DOHH2 (cell line): ENCODE measurements around the gene PCBD2.

ENCODE experiments used
- H3F3A ChIP-seq: fragments of 200-600 bp; sonication (generic), shearing (Covaris generic); 2 replicates; pipeline ENCODE4 v1.6.0; 2016; ENCODE audit warnings: antibody characterized with exemption, mild to moderate bottlenecking; ENCODE audit not compliant: control insufficient read depth, insufficient read depth
- H3K27ac ChIP-seq: fragments of 200-600 bp; sonication (generic); 2 replicates; pipeline ENCODE4 v1.5.1; 2014; ENCODE audit warnings: low read depth, mild to moderate bottlenecking, low read length, moderate library complexity
- H3K27me3 ChIP-seq: fragments of 200-600 bp; sonication (generic); 2 replicates; pipeline ENCODE4 v1.6.1; 2014; ENCODE audit warnings: mild to moderate bottlenecking, low read length, mixed read lengths; ENCODE audit not compliant: control insufficient read depth
- H3K36me3 ChIP-seq: fragments of 200-600 bp; sonication (generic); 2 replicates; pipeline ENCODE4 v1.6.1; 2014; ENCODE audit warnings: mild to moderate bottlenecking, low read length, moderate library complexity, mixed read lengths; ENCODE audit not compliant: control insufficient read depth
- H3K4me1 ChIP-seq: fragments of 200-600 bp; sonication (generic); 2 replicates; pipeline ENCODE4 v1.6.1; 2014; ENCODE audit warnings: mild to moderate bottlenecking, low read length, mixed read lengths; ENCODE audit not compliant: control insufficient read depth
- H3K4me2 ChIP-seq: fragments of 200-600 bp; sonication (generic); 2 replicates; pipeline ENCODE4 v1.6.0; 2014; ENCODE audit warnings: mild to moderate bottlenecking, low read length, moderate library complexity
- H3K4me3 ChIP-seq: fragments of 200-600 bp; sonication (generic); 2 replicates; pipeline ENCODE4 v1.5.1; 2014; ENCODE audit warnings: mild to moderate bottlenecking, low read length, mixed read lengths
- H3K79me2 ChIP-seq: fragments of 200-600 bp; sonication (generic); 2 replicates; pipeline ENCODE4 v1.6.1; 2014; ENCODE audit warnings: mild to moderate bottlenecking, low read length, mixed read lengths; ENCODE audit not compliant: control insufficient read depth
- H3K9me2 ChIP-seq: fragments of 200-600 bp; sonication (generic); replicated peaks from 2 replicates; pipeline ENCODE4 v1.6.1; 2014; ENCODE audit warnings: mild to moderate bottlenecking, low read length, mixed read lengths; ENCODE audit not compliant: control insufficient read depth
- H3K9me3 ChIP-seq: fragments of 200-600 bp; sonication (generic); 2 replicates; pipeline ENCODE4 v1.6.1; 2014; ENCODE audit warnings: antibody characterized with exemption, low read length, mixed read lengths; ENCODE audit not compliant: control insufficient read depth, insufficient read depth
- H4K20me1 ChIP-seq: fragments of 200-600 bp; sonication (generic); 2 replicates; pipeline ENCODE4 v1.6.0; 2014; ENCODE audit warnings: low read depth, mild to moderate bottlenecking, antibody characterized with exemption, low read length, moderate library complexity; ENCODE audit not compliant: control insufficient read depth, insufficient read depth
- EZH2phosphoT487 ChIP-seq: fragments of 200-600 bp; sonication (generic); IDR thresholded peaks from 2 replicates; pipeline ENCODE4 v1.6.1; 2017; ENCODE audit warnings: borderline replicate concordance, mild to moderate bottlenecking, antibody characterized with exemption, low read length, moderate library complexity, mixed read lengths
- TF ChIP-seq, protein P1 (sequence below): fragments of 200-600 bp; sonication (generic); IDR thresholded peaks from one replicate; pipeline ENCODE4 v1.5.1; 2014; ENCODE audit warnings: antibody characterized with exemption, mild to moderate bottlenecking, low read depth, low read length; ENCODE audit not compliant: poor library complexity, severe bottlenecking

Gene PCBD2

GRCh38 chr5:134975078-134975715, 70.3 kb downstream of the PCBD2 start:
- no peak overlapping the region for H3K4me2 ChIP-seq

DNA sequence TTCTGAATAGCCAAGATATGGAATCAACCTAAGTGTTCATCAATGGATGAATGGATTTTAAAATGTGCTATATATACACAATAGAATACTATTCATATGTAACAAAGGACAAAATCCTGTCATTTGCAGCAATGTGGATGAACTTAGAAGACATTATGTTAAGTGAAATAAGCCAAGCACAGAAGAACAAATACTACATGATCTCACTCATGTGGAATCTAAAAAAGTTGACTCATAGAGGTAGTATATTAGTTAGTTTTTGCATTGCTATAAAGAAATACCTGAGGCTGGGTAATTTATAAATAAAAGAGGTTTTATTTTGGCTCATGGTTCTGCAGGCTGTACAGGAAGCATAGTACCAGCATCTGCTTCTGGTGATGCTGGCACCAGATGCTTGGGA, 70.9 kb downstream of the PCBD2 start:
- TF ChIP-seq, protein P1, sequence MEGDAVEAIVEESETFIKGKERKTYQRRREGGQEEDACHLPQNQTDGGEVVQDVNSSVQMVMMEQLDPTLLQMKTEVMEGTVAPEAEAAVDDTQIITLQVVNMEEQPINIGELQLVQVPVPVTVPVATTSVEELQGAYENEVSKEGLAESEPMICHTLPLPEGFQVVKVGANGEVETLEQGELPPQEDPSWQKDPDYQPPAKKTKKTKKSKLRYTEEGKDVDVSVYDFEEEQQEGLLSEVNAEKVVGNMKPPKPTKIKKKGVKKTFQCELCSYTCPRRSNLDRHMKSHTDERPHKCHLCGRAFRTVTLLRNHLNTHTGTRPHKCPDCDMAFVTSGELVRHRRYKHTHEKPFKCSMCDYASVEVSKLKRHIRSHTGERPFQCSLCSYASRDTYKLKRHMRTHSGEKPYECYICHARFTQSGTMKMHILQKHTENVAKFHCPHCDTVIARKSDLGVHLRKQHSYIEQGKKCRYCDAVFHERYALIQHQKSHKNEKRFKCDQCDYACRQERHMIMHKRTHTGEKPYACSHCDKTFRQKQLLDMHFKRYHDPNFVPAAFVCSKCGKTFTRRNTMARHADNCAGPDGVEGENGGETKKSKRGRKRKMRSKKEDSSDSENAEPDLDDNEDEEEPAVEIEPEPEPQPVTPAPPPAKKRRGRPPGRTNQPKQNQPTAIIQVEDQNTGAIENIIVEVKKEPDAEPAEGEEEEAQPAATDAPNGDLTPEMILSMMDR, result no peak
- TF ChIP-seq EZH2phosphoT487, result no peak
- Histone ChIP-seq H3K4me1 (no peaks in the 10 kb centered on the region), H3K36me3 (no peaks in the 10 kb centered on the region), H3K9me2 (no peaks in the 10 kb centered on the region), H3F3A (no peaks in the 10 kb centered on the region), H3K4me2 (no peak overlapping the region), H3K79me2 (no peaks in the 10 kb centered on the region), H3K27me3 (no peaks in the 10 kb centered on the region), H3K27ac (no peak overlapping the region), H3K9me3 (peaks cover 12% of the 10 kb centered on the region), H4K20me1 (no peaks in the 10 kb centered on the region), H3K4me3 (no peak overlapping the region)

More at GRCh38 chr5:134975078-134975715, 70.3 kb downstream of the PCBD2 start:
- Histone ChIP-seq H4K20me1 (no peaks in the 10 kb centered on the region), H3K27ac (no peak overlapping the region), H3K79me2 (no peaks in the 10 kb centered on the region), H3K9me3 (peaks cover 12% of the 10 kb centered on the region), H3K4me3 (no peak overlapping the region), H3K4me1 (no peaks in the 10 kb centered on the region), H3F3A (no peaks in the 10 kb centered on the region), H3K36me3 (no peaks in the 10 kb centered on the region), H3K27me3 (no peaks in the 10 kb centered on the region), H3K9me2 (no peaks in the 10 kb centered on the region)
- TF ChIP-seq, protein P1, result no peak
- no peak for TF ChIP-seq EZH2phosphoT487

DNA sequence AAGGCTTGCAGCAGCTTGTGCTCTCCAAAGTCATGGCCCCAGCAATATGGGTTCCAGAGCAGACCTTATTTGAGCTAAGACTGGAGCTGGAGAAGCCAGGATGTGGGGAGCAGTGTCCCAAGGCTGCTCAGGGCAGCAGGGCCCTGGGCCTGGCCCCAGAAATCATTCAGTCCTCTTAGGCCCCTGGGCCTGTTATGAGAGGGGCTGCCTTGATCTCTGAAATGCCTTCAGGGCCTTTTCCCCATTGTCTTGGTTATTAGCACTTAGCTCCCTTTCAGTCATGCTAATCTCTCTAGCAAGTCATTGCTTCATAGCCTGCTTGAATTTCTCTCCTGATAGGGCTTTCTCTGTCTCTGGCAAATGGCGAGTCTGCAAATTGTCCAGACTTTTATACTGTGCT, 71.9 kb downstream of the PCBD2 start:
- Histone ChIP-seq H4K20me1 (no peaks in the 10 kb centered on the region), H3K9me2 (no peaks in the 10 kb centered on the region), H3K9me3 (peaks cover 18% of the 10 kb centered on the region), H3K4me2 (no peak overlapping the region), H3F3A (no peaks in the 10 kb centered on the region), H3K27me3 (no peaks in the 10 kb centered on the region), H3K36me3 (no peaks in the 10 kb centered on the region), H3K4me1 (no peaks in the 10 kb centered on the region), H3K27ac (no peak overlapping the region), H3K79me2 (no peaks in the 10 kb centered on the region), H3K4me3 (no peak overlapping the region)
- TF ChIP-seq, protein P1, result no peak
- no peak for TF ChIP-seq EZH2phosphoT487
